T-helper 2 cell (primary cell): ENCODE data around the gene TEX10.
A peak's percentile ranks its signal among the peaks of the same experiment; 100 is the strongest.
"Not testable (repeated sequence)": the region's sequence is repeated elsewhere in the genome, so short reads cannot be mapped to it uniquely, and the experiment has no call there.

ENCODE experiments used
- DNase-seq, 5 experiments: peaks; one replicate each; pipeline versions ENCODE4 v3.0.0 to v3.0.0-alpha.2; 2012 to 2022

The TEX10 gene

GRCh38 chr9:100346836-100347235 is 5.9 kb downstream of the TEX10 start:
- DNase-seq: no peak

DNA sequence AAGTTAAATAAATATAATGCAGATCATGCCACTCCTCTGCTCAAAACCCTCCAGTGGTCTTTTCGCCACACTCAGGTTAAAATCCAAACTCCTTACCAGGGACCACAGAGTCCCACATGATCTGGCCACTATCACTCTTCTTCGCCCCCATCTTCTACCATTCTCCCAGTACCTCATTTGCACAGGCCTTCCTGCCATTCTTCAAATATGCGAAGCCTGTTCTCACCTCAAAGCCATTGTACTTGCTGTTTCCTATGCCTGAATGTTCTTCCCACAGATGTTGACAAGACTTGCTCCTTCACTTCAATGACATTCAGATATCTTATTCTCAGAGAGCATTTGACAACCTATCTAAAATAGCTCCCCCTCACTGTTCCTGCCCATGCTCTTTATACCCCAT is 10.9 kb downstream of the TEX10 start:
- no peak for DNase-seq

- no peak for DNase-seq
These were observed 12.5 kb downstream of the TEX10 start for GRCh38 chr9:100340224-100340623.

DNA sequence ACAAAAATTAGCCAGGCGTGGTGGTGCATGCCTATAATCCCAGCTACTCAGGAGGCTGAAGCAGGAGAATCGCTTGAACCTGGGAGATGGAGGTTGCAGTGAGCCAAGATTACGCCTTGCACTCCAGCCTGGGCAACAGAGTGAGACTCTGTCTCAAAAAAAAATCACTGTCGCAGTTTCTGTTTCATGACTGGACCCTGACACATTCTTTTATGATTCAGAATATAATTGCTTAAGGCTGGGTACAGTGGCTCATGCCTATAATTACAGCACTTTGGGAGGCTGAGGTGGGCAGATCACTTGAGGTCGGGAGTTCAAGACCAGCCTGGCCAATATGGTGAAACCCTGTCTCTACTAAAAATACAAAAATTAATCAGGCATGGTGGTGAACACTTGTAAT is 14.0 kb downstream of the TEX10 start:
- DNase-seq: not testable (repeated sequence)

DNA sequence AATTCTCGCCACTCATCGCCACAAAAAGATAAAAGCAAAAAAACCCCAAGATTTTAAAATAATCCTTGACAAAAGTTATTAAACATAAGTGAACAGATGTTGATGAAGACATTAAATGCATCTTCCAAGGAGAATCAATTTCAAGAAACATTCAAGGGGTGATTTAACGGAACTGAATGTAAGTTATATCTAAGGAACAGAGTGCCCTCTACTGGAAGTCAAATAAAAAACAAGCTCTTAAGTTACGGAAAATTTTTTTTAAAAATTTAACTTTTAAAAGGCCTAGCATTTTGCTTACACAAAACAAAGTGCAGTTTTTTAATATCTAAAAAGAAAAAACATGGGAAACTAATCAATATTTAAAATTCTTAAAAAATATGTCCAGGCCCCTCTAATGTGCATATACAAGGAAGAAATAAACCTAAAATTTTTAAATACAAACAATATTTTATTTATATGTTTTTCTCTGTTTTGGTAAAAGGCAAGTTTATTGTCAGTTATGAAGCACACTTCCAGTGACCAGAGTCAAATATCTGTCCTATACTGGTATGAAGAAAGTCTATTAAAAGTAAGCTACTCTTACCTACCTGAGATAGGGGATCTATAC is 28.0 kb downstream of the TEX10 start:
- DNase-seq: peak in 1 of 5 experiments; percentile 64

DNA sequence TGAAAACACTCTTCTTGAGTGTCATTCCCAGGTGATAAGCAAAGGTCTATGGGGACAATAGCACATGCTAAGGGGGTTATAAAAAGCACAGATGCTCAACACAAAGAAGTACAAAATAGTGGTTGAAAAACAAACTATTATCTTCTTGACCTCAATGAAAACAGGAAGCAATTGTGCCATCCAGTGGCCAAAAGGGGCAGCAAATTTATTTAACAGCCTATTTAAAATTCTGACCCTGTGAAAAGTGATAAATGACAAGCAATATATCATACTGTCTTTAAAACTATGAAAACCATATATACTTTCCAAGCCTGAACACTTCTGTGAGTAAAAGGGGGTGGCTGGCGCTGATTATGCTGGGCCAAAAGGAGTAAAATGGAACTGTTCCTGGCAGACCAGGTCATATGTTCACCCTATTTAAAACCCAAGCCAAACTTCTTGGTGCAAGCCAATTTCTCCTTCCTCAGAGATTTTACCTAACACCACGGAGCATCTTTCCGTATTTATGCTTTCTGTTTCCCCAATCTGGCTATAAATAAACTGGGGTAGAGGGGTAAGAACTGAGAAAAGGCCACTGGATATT is 29.7 kb downstream of the TEX10 start:
- DNase-seq: peak in 2 of 5 experiments; percentile 6 to 32

DNA sequence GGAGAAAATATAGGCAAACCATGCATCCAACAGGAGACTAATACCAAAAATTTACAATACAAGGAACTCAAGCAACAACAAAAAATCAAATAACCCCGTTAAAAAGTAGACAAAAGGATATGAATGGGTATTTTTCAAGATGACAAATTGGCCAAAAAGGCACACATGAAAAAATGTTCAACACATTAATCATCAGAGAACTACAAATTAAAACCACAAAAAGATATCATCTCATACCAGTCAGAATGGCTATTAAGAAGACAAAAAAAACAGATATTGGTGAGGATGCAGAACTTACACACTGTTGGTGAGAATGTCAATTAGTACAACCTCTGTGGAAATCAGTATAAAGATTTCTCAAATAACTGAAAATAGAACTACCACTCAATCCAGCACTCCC is 35.0 kb downstream of the TEX10 start:
- DNase-seq: peak in 1 of 5 experiments; percentile 7

DNA sequence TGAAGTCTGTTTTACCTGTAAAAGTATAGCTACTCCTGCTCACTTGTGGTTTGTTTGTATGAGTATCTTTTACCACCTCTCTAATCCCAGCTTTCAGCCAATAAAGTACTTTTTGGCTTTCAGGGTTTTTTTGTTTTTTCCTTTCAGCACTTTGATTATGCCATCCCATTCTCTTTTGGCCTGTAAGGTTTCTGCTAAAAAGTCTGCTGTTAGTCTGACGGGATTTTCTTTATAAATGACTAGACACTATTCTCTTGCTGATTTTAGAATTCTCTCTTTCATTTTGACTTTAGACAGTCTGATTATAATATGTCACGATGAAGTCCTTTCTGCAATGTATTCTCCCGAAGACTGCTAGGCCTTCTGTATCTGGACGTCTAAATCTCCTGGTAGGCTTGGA is 37.2 kb downstream of the TEX10 start:
- no peak for DNase-seq

GRCh38 chr9:100309992-100310391 is 42.8 kb downstream of the TEX10 start:
- no peak for DNase-seq

DNA sequence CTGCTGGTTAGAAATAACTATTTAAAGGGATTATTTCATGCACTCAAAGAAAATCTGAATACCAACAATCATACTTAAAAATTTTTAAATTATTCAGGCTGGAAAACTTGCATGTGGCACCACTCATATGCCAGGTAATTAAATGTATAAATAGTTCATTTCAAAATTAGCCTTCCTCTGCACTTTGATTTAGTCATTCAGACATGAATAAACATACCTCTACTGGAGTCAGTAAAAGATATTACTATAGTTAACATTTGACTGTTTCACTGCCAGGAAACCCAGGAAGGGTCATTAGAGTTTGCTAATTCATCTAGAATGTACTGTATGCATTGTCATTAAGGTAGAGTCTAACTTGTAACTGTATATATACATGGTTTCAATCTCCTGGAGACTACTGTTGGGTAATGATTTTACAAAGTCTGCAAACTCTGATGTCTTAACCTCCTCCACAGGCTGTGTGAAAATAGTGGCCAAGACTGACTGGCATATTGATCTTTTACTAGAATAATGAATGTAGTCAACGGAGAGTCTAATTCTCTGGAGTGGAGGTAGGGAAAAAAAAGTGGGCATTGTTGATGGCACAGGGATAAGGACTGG is 43.7 kb downstream of the TEX10 start:
- DNase-seq: no peak

- DNase-seq: no peak
These were observed 45.7 kb downstream of the TEX10 start for GRCh38 chr9:100307080-100307479.

DNA sequence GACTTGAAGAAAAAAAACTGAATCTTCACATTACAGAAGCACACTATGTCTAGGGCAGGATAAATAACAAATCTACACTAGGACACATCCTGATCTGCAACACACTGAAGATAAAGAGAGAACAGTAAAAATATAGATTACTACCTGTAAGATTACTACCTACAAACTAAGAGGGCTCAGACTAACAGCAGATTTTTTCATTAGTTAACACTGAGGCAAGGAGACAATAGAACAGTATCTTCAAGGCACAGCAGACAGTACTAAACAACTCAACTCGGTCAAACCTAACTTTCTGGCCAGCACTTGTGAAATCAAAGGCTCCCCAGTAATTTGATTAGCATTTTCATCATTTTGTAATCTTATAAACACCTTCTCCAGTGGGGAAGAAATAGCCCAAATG is 46.5 kb downstream of the TEX10 start:
- DNase-seq: no peak

DNA sequence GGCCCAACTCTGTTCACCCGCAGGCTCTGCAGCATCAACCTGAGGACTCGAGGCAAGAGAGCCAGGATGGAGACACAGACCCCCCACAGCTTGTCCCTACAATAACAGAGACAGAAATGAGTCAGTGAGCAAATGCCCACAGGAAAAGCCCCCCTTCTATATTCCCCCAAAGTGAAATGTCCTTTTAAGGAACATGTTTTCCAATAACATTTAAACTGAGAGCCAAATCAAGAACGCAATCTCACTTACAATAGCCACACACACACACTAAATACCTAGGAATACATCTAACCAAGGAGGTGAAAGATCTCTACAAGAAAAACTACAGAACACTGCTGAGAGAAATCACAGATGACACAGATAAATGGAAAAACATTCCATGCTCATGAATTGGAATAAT is 49.0 kb downstream of the TEX10 start:
- no peak for DNase-seq

DNA sequence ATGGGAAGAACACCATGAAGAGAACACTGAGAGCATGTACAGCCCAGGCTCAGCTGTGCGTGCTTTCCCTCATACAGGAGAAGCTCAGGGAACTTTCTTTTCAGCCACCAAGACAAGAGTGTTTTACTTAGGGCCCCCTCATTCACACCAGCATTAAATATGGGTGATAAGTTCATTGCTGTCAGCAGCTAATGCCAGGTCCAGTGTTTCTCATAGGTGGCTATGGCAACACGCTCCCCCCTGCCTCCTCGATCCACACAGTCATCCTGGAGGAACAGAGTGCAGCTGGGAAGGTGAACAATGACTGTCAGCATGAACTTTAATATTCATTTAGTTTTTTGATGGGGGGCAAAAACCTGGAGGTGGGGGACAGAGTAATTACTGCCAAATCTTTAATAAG is 54.4 kb downstream of the TEX10 start:
- no peak for DNase-seq

DNA sequence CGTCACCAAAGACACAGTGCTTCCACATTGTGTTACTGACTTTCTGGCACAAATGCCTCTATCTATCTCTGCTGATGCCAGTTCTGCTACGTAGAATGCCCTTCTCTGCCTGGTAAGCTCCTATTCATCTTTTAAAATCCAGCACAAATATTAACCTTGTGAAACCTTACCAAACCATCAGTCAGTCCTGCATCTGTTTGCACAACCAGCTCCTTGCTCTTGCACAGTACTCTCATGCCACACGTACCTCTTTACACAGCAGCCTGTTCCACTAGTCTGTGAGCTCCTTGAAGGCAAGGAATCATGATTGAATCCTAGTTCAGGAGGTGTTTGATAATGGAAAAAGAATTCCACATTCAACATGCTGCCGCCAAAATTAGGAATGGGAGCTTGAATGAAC is 56.3 kb downstream of the TEX10 start:
- no peak for DNase-seq

DNA sequence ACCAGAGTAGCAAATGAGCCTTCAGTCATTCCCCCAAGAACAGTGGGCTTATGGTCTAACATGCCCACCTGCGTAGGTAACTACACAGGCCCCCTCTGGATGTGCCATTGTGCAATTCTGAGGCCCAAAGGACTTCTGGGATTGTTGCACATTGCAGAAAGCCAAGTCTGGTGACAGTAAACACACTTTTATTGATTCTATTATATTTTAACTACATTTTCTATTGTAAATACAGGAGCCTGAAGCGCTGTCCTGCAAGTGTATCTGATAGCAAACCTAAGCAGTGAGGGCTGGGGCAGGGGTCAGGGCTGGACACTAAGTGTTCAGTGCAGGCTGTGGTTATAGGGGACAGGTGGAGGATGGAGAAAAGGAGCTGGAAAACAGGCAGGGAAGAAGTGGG is 57.5 kb downstream of the TEX10 start:
- DNase-seq: no peak

DNA sequence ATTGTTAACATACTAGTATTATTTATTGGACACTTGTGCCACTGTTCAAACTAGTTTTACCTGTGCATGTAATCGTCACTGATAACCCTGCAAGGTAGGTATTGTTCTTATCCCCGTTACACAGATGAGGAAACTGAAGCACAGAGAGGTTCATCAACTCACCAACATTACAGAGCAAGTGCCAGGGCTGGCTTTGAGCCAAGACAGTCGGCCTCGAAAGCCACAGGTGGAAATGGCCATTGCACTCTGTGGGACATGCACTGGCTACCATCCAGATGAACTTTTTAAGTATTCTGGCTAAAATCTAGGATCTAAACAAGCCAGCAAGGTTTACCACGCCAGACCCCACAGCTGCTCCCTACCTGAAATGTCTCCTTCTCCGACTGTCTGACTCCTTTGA is 57.9 kb downstream of the TEX10 start:
- no peak for DNase-seq

- DNase-seq: no peak
These were observed 58.4 kb downstream of the TEX10 start for GRCh38 chr9:100294341-100294740.

DNA sequence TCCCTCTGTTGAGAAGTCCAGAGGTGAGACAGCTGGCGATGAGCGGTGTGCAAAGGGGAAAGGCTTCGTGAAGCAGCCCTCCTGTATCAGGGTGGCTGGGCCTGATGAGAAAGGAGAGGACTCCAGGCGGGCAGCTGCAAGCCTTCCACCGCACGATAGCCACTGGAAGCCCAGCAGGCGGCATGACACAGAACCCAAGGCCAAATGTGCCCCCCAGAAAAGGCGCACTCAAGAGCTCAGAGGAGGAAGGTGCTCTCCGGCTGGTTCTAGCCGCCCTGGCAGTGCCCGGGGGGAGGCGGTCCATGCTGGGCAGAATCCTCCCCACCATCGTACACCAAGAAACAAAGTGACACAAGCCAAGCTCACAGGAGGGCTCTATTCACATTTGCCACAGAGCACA is 60.3 kb downstream of the TEX10 start:
- DNase-seq: no peak

- DNase-seq: no peak
These were observed 62.0 kb downstream of the TEX10 start for GRCh38 chr9:100290714-100291113.

DNA sequence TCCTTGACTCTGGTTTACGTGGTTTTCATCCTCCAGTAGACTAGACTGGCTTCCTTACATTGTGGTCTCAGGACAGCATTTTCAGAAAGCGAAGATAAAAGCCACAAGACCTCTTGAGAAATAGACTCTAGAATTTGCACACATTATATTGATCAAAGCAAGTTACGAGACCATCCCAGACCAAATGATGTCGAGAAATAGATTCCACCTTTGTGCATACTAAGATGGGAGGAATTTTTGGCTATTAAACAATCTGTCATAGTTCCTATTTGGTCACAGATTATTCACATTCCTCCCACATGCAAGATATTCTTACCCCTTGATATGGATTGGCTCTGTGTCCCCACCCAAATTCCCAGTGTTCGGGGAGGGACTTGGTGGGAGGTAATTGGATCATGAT is 65.6 kb downstream of the TEX10 start:
- DNase-seq: no peak

GRCh38 chr9:100286257-100286656 is 66.5 kb downstream of the TEX10 start:
- DNase-seq: no peak

- DNase-seq: no peak
These were observed 67.1 kb downstream of the TEX10 start for GRCh38 chr9:100285601-100286000.

DNA sequence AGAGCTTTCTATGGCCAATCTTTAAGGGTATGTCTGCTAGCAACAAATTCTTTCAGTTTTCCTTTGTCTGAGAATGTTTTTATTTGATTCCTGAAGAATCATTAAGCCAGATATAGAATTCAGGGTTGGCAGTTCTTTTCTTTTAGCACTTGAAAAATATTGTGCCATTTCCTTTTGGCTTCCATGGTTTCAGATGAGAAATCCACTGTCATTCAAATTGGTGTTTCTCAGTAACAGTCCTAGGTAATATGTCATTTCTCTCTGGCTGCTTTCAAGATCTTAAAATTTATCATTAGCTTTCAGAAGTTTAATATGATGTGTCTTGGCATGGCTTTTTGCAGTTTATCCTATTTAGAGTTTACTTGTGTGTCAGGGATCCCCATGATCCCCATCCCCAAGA is 67.7 kb downstream of the TEX10 start:
- no peak for DNase-seq

DNA sequence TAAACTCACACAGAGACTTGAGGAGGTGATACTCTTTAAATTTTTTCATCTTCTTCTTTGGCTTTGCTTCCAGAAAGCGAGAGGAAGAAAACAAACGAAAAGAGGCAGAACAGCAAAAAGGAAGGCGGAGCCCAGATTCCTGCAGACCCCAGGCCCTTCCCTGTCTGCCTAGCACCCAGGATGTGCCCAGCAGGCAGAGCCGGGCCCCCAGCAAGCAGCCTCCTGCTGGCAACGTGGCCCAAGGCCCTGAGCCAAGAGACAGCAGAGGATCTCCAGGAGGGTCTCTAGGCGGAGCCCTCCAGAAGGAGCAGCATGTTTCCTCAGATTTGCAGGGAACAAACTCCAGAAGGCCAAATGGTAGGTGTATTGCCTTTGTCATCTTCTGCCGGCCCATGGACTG is 68.5 kb downstream of the TEX10 start:
- no peak for DNase-seq
